ENCODE measurements around the gene RPL32. TPM values are rescaled to one million over a fixed set of nuclear protein-coding genes. Genes with fewer than 3 reads are reported as not detected.

Gene RPL32
- total RNA-seq, 1 experiment from 2014 or later, result 2,021 TPM

DNA sequence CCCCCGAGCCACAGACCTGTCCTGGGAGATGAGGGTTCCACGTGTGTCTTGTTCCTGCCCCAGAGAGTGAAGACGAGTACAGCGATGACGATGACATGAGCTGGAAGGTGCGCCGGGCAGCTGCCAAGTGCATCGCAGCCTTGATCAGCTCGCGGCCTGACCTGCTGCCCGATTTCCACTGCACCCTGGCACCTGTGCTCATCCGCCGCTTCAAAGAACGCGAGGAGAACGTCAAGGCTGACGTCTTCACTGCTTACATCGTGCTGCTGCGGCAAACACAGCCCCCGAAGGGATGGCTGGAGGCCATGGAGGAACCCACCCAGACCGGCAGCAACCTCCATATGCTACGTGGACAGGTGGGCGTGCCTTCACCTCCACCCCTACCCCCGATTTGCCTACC lies 26.3 kb downstream of the RPL32 start:
- no peak overlapping the region for H2AK5ac ChIP-seq (ENCODE audit: insufficient read length, low read length)
- Mint-ChIP-seq H3K4me3 (no peak overlapping the region; a peak in 1 of 5 replicates), H3K27me3 (ENCODE audit: low read depth) (no peaks in the 10 kb centered on the region), H3K9me3 (no peaks in the 10 kb centered on the region), H3K36me3 (ENCODE audit: insufficient read depth in 1 of 3, low read depth in 3 of 3) (peaks cover 2 to 7% (median 4%) of the 10 kb centered on the region in 3 experiments; a peak in 4 of 7 replicates), H3K27ac (no peak overlapping the region), H3K4me1 (peaks cover 9 to 13% of the 10 kb centered on the region in 2 experiments)
- no peak overlapping the region for H2BK20ac ChIP-seq (ENCODE audit: low read depth, low read length, poor library complexity, severe bottlenecking)
- DNase-seq, result no peak
- no peak overlapping the region for H2BK120ac ChIP-seq (ENCODE audit: low read depth, low read length, poor library complexity, severe bottlenecking)
- TF ChIP-seq, protein P1, sequence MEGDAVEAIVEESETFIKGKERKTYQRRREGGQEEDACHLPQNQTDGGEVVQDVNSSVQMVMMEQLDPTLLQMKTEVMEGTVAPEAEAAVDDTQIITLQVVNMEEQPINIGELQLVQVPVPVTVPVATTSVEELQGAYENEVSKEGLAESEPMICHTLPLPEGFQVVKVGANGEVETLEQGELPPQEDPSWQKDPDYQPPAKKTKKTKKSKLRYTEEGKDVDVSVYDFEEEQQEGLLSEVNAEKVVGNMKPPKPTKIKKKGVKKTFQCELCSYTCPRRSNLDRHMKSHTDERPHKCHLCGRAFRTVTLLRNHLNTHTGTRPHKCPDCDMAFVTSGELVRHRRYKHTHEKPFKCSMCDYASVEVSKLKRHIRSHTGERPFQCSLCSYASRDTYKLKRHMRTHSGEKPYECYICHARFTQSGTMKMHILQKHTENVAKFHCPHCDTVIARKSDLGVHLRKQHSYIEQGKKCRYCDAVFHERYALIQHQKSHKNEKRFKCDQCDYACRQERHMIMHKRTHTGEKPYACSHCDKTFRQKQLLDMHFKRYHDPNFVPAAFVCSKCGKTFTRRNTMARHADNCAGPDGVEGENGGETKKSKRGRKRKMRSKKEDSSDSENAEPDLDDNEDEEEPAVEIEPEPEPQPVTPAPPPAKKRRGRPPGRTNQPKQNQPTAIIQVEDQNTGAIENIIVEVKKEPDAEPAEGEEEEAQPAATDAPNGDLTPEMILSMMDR (conservative IDR thresholded peaks at IDR 0.05), result no peak
- H3K23me2 ChIP-seq (ENCODE audit: insufficient read length, low read depth, low read length, poor library complexity, severe bottlenecking), result peaks cover under 1% of the 10 kb centered on the region
- H3K79me1 ChIP-seq (ENCODE audit: insufficient read depth, low read depth, low read length, poor library complexity, severe bottlenecking), result no peaks in the 10 kb centered on the region
- no peaks in the 10 kb centered on the region for H3K27me3 ChIP-seq (ENCODE audit: insufficient read depth, low read length)
- H3K14ac ChIP-seq (ENCODE audit: insufficient read depth, low read length), result no peak overlapping the region
- H3K4me2 ChIP-seq (ENCODE audit: insufficient read depth, insufficient read length, low read length), result no peak overlapping the region
- H3K23ac ChIP-seq (ENCODE audit: insufficient read length, low read depth, low read length), result no peak overlapping the region
- no peak overlapping the region for H4K91ac ChIP-seq (ENCODE audit: insufficient read length, low read depth, low read length)
- no peak overlapping the region for H3T11ph ChIP-seq (ENCODE audit: low read length)
- H3K18ac ChIP-seq (ENCODE audit: insufficient read length, low read depth, low read length), result no peak overlapping the region
- no CpG with 5 or more reads among the region's 24 CpGs for WGBS (ENCODE audit: extremely low coverage, insufficient read length, low lambda C conversion rate)
- H3K4ac ChIP-seq (ENCODE audit: low read depth, low read length), result no peak overlapping the region
- H3K9me3 ChIP-seq (ENCODE audit: control insufficient read depth, low read depth, low read length), result no peaks in the 10 kb centered on the region
- H2BK15ac ChIP-seq (ENCODE audit: low read depth, low read length), result no peak overlapping the region
- no peaks in the 10 kb centered on the region for H3K4me1 ChIP-seq (ENCODE audit: insufficient read depth, low read length)
- no peak overlapping the region for H4K8ac ChIP-seq (replicated peaks; ENCODE audit: insufficient read length, low read depth, low read length)
- H4K5ac ChIP-seq (ENCODE audit: insufficient read length, low read depth, low read length), result no peak overlapping the region
- H3K79me2 ChIP-seq (ENCODE audit: insufficient read depth, low read length), result no peaks in the 10 kb centered on the region
- no peaks in the 10 kb centered on the region for H4K20me1 ChIP-seq (ENCODE audit: control insufficient read depth, insufficient read depth, insufficient read length)
- H3K9ac ChIP-seq (ENCODE audit: extremely low read depth, insufficient read length, low read length), result no peak overlapping the region
- H2BK5ac ChIP-seq (ENCODE audit: insufficient read length, low read length), result no peak overlapping the region
- H2AFZ ChIP-seq (ENCODE audit: low read length), result no peak overlapping the region
- no peak overlapping the region for H2BK12ac ChIP-seq (ENCODE audit: insufficient read length, low read depth, low read length)
- no peak overlapping the region for H3K27ac ChIP-seq (ENCODE audit: insufficient read length, low read depth, low read length)
- H3K56ac ChIP-seq (ENCODE audit: insufficient read length, low read depth, low read length), result no peak overlapping the region
